Keratinocyte (primary cell): ENCODE measurements around the gene FTHL17. TPM values are rescaled to one million over a fixed set of nuclear protein-coding genes. Genes with fewer than 3 reads are reported as not detected.

ENCODE experiments used
- DNase-seq: peaks from one replicate; pipeline ENCODE4 v3.0.0-alpha.2; 2011; ENCODE audit warnings: low read depth, missing footprints, low spot score
- FAIRE-seq: peaks from 2 replicates; lab custom pipeline; 2011; peaks lifted over from hg19 to GRCh38; lab: Jason Lieb, UNC
- H2AFZ ChIP-seq: 2 replicates; pipeline ENCODE4 v1.6.0; 2012; ENCODE audit warnings: low read length, control low read depth, inconsistent platforms; ENCODE audit not compliant: control insufficient read depth
- H3K27ac ChIP-seq: 2 replicates; pipeline ENCODE4 v1.5.1; 2011; ENCODE audit warnings: low read length; ENCODE audit not compliant: control insufficient read depth, insufficient read depth
- H3K27me3 ChIP-seq: 3 replicates; pipeline ENCODE4 v1.6.0; 2011; ENCODE audit warnings: low read length; ENCODE audit not compliant: control insufficient read depth, insufficient read depth; ENCODE audit errors: extremely low read depth
- H3K36me3 ChIP-seq, 2 experiments: 2 replicates in 1 of 2; 3 replicates in 1 of 2; pipeline ENCODE4 v1.5.1; 2011; ENCODE audit warnings: low read length in 2 of 2, mild to moderate bottlenecking in 1 of 2; ENCODE audit not compliant: control insufficient read depth in 2 of 2, insufficient read depth in 2 of 2; ENCODE audit errors: extremely low read depth in 1 of 2
- H3K4me1 ChIP-seq: 3 replicates; pipeline ENCODE4 v1.5.1; 2011; ENCODE audit warnings: low read length; ENCODE audit not compliant: control insufficient read depth, insufficient read depth; ENCODE audit errors: extremely low read depth
- H3K4me2 ChIP-seq: 3 replicates; pipeline ENCODE4 v1.6.0; 2011; ENCODE audit warnings: low read depth, low read length; ENCODE audit not compliant: control insufficient read depth, insufficient read depth; ENCODE audit errors: extremely low read depth
- H3K4me3 ChIP-seq, 3 experiments: fragments of 200-600 bp in 1 of 3; sonication (generic) in 1 of 3; 2 replicates in 2 of 3; 3 replicates in 1 of 3; pipeline ENCODE4 v1.5.1; 2011 to 2016; ENCODE audit warnings: low read length in 3 of 3, mild to moderate bottlenecking in 3 of 3, control low read depth in 2 of 3, inconsistent platforms in 1 of 3, low read depth in 1 of 3, mixed read lengths in 1 of 3, mixed run types in 1 of 3, moderate library complexity in 1 of 3; ENCODE audit not compliant: control insufficient read depth in 2 of 3, insufficient read depth in 2 of 3; ENCODE audit errors: extremely low read depth in 1 of 3
- H3K79me2 ChIP-seq: 2 replicates; pipeline ENCODE4 v1.6.0; 2012; ENCODE audit warnings: low read length; ENCODE audit not compliant: control insufficient read depth, insufficient read depth
- H3K9ac ChIP-seq: 3 replicates; pipeline ENCODE4 v1.6.0; 2011; ENCODE audit warnings: low read length; ENCODE audit not compliant: control insufficient read depth, insufficient read depth; ENCODE audit errors: extremely low read depth
- H3K9me1 ChIP-seq: 3 replicates; pipeline ENCODE4 v1.6.0; 2011; ENCODE audit warnings: low read length; ENCODE audit not compliant: control insufficient read depth, insufficient read depth; ENCODE audit errors: extremely low read depth
- H3K9me3 ChIP-seq: 2 replicates; pipeline ENCODE4 v1.5.1; 2012; ENCODE audit warnings: low read depth, low read length; ENCODE audit not compliant: control insufficient read depth
- H4K20me1 ChIP-seq: 3 replicates; pipeline ENCODE4 v1.6.0; 2011; ENCODE audit warnings: low read length; ENCODE audit not compliant: control insufficient read depth, insufficient read depth; ENCODE audit errors: extremely low read depth
- CTCF ChIP-seq, 3 experiments: IDR thresholded peaks in 1 of 3; conservative IDR thresholded peaks in 1 of 3; optimal IDR thresholded peaks in 1 of 3; 2 replicates in 2 of 3; 3 replicates in 1 of 3; pipeline versions ENCODE3 to v1.5.1; 2011; ENCODE audit warnings: low read length in 3 of 3, mild to moderate bottlenecking in 3 of 3, moderate library complexity in 2 of 3, control low read depth in 1 of 3, inconsistent platforms in 1 of 3; ENCODE audit not compliant: insufficient read depth in 2 of 3; ENCODE audit errors: extremely low read depth in 1 of 3
- EZH2 ChIP-seq: IDR thresholded peaks from one replicate; pipeline ENCODE4 v1.6.1; 2012; ENCODE audit warnings: inconsistent platforms, mild to moderate bottlenecking, low read length, moderate library complexity
- dilution Hi-C: fragments of 300-500 bp; cut with MboI; formaldehyde crosslinking; loops from one replicate; pipeline ENCODE4 v1.7.0; 2020; ENCODE audit warnings: low sequenced_read_pairs; ENCODE audit not compliant: extremely low pct_ligation_motif_present
- polyA plus RNA-seq, 5 experiments: library from polyadenylated mRNA; depleted of rRNA in 3 of 5; stranded (reverse) in 3 of 5; stranded (forward) in 1 of 5; unstranded in 1 of 5; fragments of >200 nt; gene quantifications; 1 replicate in 1 of 5; 2 replicates in 3 of 5; 3 replicates in 1 of 5; pipeline versions ENCODE4 v1.2.1 to v1.2.3, GENCODE V29; 2011 to 2012; ENCODE audit warnings: missing spikeins in 2 of 5, low read depth in 1 of 5, low replicate concordance in 1 of 5

The FTHL17 gene
- polyA plus RNA-seq, 1 donor (not counting 4 experiments of a cell fraction or from before 2014, with no cell fraction given) = not detected

DNA sequence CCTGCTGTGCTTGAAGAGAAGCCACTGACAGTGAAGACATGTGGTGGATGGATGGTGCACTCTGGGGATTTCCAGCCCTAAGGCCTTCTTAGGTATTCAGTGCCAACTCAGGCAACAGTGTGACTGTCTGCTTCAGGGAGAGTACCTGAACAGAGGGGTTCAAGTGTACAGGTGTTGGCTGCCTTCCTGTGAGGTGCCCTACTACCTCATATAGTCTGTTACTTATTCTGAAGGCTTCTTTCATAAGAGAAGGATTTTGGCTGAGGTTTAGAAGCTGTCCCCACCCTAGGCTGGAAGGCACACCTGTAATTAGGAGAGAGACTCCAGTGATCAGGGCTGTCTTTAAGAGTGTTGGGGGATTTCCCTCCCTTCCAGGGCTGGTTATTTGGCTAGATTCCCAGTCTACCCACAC lies 1.8 kb downstream of the FTHL17 start:
- Histone ChIP-seq H3K79me2 (no peaks in the 10 kb centered on the region), H3K27me3 (no peaks in the 10 kb centered on the region), H3K4me2 (no peak overlapping the region), H3K9ac (no peak overlapping the region), H3K27ac (no peak overlapping the region), H3K4me3 (no peak overlapping the region), H3K9me3 (no peaks in the 10 kb centered on the region), H4K20me1 (no peaks in the 10 kb centered on the region), H3K9me1 (no peaks in the 10 kb centered on the region), H2AFZ (no peak overlapping the region), H3K4me1 (no peaks in the 10 kb centered on the region), H3K36me3 (no peaks in the 10 kb centered on the region)
- TF ChIP-seq EZH2 (no peak), CTCF (optimal IDR thresholded peaks at IDR 0.05 in 1 of 3, IDR thresholded peaks at IDR 0.05 in 1 of 3, conservative IDR thresholded peaks at IDR 0.05 in 1 of 3; ENCODE audit: extremely low read depth in 1 of 3, insufficient read depth in 2 of 3, low read length in 3 of 3) (no peak)
- FAIRE-seq (no peak), DNase-seq (no peak)
- dilution Hi-C loops = no loop called here

- H3K27ac ChIP-seq = no peak overlapping the region
- no peaks in the 10 kb centered on the region for H3K9me1 ChIP-seq
- H3K79me2 ChIP-seq = no peaks in the 10 kb centered on the region
- dilution Hi-C loops = no loop called here
- H4K20me1 ChIP-seq = no peaks in the 10 kb centered on the region
- no peak overlapping the region for H3K4me3 ChIP-seq
- no peaks in the 10 kb centered on the region for H3K36me3 ChIP-seq
- H3K9me3 ChIP-seq = no peaks in the 10 kb centered on the region
- no peaks in the 10 kb centered on the region for H3K27me3 ChIP-seq
- H3K4me1 ChIP-seq = no peaks in the 10 kb centered on the region
- DNase-seq (no peak), FAIRE-seq (no peak)
- H3K4me2 ChIP-seq = no peak overlapping the region
- H2AFZ ChIP-seq = no peak overlapping the region
- no peak overlapping the region for H3K9ac ChIP-seq
- TF ChIP-seq EZH2 = no peak
- no peak for TF ChIP-seq CTCF (optimal IDR thresholded peaks at IDR 0.05 in 1 of 3, IDR thresholded peaks at IDR 0.05 in 1 of 3, conservative IDR thresholded peaks at IDR 0.05 in 1 of 3; ENCODE audit: extremely low read depth in 1 of 3, insufficient read depth in 2 of 3, low read length in 3 of 3)
Measured at GRCh38 chrX:31063114-31063513, 8.7 kb downstream of the FTHL17 start.
